Measurements from ENCODE around the gene OR13J1.
"Not testable (repeated sequence)": the region's sequence is repeated elsewhere in the genome, so short reads cannot be mapped to it uniquely, and the experiment has no call there.

DNA sequence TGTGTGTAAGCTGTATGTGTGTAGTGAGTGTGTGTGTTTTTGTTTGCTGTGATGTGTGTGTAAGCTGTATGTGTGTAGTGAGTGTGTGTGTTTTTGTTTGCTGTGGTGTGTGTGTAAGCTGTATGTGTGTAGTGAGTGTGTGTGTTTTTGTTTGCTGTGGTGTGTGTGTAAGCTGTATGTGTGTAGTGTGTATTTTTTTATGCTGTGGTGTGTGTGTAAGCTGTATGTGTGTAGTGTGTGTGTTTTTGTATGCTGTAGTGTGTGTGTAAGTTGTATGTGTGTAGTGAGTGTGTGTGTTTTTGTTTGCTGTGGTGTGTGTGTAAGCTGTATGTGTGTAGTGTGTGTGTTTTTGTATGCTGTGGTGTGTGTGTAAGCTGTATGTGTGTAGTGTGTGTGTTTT lies 43.2 kb upstream of the OR13J1 start:
- TF ChIP-seq, protein P1, sequence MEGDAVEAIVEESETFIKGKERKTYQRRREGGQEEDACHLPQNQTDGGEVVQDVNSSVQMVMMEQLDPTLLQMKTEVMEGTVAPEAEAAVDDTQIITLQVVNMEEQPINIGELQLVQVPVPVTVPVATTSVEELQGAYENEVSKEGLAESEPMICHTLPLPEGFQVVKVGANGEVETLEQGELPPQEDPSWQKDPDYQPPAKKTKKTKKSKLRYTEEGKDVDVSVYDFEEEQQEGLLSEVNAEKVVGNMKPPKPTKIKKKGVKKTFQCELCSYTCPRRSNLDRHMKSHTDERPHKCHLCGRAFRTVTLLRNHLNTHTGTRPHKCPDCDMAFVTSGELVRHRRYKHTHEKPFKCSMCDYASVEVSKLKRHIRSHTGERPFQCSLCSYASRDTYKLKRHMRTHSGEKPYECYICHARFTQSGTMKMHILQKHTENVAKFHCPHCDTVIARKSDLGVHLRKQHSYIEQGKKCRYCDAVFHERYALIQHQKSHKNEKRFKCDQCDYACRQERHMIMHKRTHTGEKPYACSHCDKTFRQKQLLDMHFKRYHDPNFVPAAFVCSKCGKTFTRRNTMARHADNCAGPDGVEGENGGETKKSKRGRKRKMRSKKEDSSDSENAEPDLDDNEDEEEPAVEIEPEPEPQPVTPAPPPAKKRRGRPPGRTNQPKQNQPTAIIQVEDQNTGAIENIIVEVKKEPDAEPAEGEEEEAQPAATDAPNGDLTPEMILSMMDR (IDR thresholded peaks at IDR 0.05; ENCODE audit: insufficient read depth, low read length): not testable (repeated sequence)
- TF ChIP-seq GABPA (IDR thresholded peaks at IDR 0.05; ENCODE audit: low read depth): not testable (repeated sequence)

Data from HL-60 (cell line).